Measurements from ENCODE around the gene ANO7.

DNA sequence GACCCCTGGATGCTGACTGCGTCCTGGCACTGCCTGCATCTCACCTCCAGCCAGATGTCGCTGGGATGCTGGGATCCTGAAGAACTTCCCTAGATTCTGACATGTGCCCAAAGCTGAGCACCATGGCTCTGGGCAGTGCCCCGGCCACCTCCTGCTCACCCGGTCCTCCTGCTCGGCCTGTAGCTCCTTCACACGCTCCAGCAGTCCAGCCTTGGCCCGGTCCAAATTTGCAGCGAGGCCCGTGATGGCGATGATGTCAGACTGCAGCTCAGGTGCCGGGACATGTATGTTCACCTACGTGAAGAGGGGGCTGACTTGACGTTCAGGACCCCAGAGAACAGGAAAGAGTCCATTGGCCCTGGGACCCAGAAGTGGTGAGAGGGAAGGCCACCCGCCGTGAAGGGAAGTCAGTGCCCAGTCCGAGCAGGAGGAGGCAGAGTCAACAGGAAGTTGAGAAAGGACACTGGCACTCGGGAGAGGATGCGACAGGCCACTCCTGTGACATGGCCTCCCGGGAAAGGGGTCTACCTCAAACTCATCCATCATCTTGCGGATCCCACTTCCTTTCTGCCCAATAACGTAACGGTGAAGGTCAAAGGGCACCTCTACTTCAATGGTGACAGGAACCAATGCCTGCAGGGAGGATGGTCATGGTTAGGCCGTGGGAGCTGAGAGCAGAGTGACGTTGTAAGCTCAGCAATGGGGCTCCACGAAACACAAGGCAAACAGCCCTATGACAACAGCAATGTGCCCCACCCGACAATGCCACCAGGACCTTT lies 46.7 kb downstream of the ANO7 start:
- TF ChIP-seq EZH2phosphoT487 (IDR thresholded peaks at IDR 0.05; ENCODE audit: insufficient read depth, low read depth) (no peak), EZH2 (IDR thresholded peaks at IDR 0.05; ENCODE audit: insufficient read depth, poor library complexity, severe bottlenecking) (no peak)

All from GM23248 (cell line).